Ureter (tissue), 1 donor: ENCODE data around the gene RNF126. TPM values are rescaled to one million over a fixed set of nuclear protein-coding genes. Genes with fewer than 3 reads are reported as not detected.

Experiments
- total RNA-seq: library from RNA; stranded (reverse); gene quantifications from one replicate; pipeline ENCODE4 v1.2.4, GENCODE V29; 2023
- donor health status: DM: yes; HTN: yes; CAD: no.

RNF126 gene
- total RNA-seq, 1 donor from 2014 or later, result 54.5 TPM

Other genes starting within 250 kb of the RNF126 start
- 27.6 TPM for gene SHC2, start 202.2 kb downstream of the RNF126 start, total RNA-seq
- gene MADCAM1, start 166.7 kb downstream of the RNF126 start, total RNA-seq, result 0.49 TPM
- gene TPGS1, start 155.7 kb downstream of the RNF126 start, total RNA-seq, result 11.2 TPM
- 30.8 TPM for gene CDC34, start 131.5 kb downstream of the RNF126 start, total RNA-seq
- gene GZMM, start 119.2 kb downstream of the RNF126 start, total RNA-seq, result 0.83 TPM
- 273 TPM for gene BSG, start 90.6 kb downstream of the RNF126 start, total RNA-seq
- not detected for gene HCN2, start 73.3 kb downstream of the RNF126 start, total RNA-seq
- 56.4 TPM for gene POLRMT, start 29.7 kb downstream of the RNF126 start, total RNA-seq
- 0.29 TPM for gene FGF22, start 23.3 kb downstream of the RNF126 start, total RNA-seq
- gene FSTL3, start 13.2 kb upstream of the RNF126 start, total RNA-seq, result 29.8 TPM
- not detected for gene PRSS57, start 32.2 kb upstream of the RNF126 start, total RNA-seq
- gene PALM, start 45.7 kb upstream of the RNF126 start, total RNA-seq, result 26.0 TPM
- 2.4 TPM for gene MISP, start 87.9 kb upstream of the RNF126 start, total RNA-seq
- gene PTBP1, start 134.2 kb upstream of the RNF126 start, total RNA-seq, result 374 TPM
- gene PLPPR3, start 158.7 kb upstream of the RNF126 start, total RNA-seq, result not detected
- not detected for gene AZU1, start 164.6 kb upstream of the RNF126 start, total RNA-seq
- gene PRTN3, start 177.8 kb upstream of the RNF126 start, total RNA-seq, result not detected
- 0.81 TPM for gene ELANE, start 189.1 kb upstream of the RNF126 start, total RNA-seq
- 139 TPM for gene CFD, start 196.4 kb upstream of the RNF126 start, total RNA-seq
- gene MED16, start 230.0 kb upstream of the RNF126 start, total RNA-seq, result 63.7 TPM
- gene RNU6-9, start 230.3 kb upstream of the RNF126 start, total RNA-seq, result not detected